ENCODE data around the gene BICDL2.

BICDL2 gene

DNA sequence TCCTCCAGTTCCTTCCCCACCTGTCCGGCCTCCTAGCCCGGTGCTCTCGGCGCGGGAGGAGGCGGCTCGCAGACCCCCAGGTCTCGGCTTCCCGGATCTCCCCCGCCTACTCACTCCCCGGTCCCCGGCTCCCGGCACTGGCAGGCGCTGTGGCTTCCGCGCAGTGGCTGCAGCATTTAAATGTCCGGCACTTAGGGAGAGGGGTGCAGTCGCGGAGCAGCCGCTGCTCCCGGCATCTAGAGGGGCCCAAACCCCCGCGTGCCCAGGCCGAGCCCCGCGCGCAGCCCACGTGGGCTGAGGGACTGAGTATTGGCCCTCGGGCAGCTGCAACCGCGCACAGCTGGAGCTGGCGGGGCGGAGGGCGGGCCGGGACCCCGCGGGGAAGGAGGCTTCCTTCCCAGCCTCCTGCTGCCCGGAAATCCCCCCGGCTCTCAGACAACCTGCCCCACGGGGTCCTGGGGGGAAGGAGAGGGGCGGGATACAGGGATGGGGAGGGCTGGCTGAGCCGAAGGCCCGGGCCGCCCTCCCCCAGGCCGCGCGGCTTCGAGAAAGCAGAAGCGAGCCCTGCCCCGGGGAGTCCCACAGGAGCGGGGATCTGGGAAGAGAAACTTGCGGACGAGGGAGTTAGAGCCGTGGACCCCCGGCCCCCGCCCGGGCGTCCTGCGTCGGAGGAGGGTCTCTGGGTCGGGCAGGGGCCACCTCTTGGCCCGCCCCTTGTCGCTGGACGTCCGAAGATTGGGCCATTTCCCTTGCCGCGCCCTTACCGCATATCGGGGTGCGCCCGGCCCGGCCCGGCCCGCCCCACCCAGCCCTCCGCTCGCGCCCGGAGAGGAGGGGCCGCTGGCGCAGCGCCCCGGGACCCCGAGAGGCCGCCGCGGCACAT, 9.3 kb upstream of the BICDL2 start, which contains the start of gene MMP25:
MMP25 (plus strand) TSS at position 804 of the 883 bp plus-strand sequence. CDS start 357 bp downstream, outside the sequence.
- DNase-seq = no peak

DNA sequence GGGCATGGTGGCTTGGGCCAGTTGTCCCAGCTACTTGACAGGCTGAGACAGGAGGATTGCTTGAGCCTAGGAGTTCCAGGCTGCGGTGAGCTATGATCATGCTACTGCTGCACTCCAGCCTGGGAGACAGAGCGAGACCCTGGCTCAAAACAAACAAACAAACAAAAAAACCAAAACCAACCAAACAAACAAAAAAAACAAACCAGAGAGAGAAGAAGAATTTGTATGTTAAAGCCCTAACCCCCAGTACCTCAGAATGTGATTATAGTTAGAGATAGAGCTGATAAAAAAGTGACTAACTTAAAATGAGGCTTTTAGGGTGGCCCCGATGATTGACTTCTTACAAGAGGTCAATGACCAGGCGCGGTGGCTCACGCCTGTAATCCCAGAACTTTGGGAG, 8.0 kb upstream of the BICDL2 start:
- no peak for DNase-seq

- no peak for DNase-seq
Observed at GRCh38 chr16:3042376-3042775, 5.6 kb upstream of the BICDL2 start.

DNA sequence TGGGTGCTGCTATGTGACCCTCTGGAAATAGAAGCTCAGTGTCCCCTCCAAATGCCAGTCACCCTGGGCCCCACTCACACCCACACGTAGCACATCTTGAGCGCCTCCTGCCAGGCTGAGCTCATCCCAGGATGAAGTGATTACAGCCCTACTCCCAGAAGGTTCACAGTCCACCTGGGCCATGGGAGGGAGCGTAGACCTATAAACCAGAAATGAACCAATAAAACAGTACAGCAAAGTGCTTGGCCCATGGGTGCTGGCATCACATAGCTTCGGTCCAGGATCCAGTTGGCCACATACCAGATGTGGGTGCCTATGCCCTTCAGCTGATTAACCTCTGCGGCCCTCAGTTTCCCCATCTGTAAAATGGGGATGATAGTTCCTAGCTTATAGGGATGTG, 2.2 kb upstream of the BICDL2 start:
- DNase-seq = no peak

GRCh38 chr16:3038256-3038655, 1.5 kb upstream of the BICDL2 start:
- DNase-seq = peak; percentile 68

DNA sequence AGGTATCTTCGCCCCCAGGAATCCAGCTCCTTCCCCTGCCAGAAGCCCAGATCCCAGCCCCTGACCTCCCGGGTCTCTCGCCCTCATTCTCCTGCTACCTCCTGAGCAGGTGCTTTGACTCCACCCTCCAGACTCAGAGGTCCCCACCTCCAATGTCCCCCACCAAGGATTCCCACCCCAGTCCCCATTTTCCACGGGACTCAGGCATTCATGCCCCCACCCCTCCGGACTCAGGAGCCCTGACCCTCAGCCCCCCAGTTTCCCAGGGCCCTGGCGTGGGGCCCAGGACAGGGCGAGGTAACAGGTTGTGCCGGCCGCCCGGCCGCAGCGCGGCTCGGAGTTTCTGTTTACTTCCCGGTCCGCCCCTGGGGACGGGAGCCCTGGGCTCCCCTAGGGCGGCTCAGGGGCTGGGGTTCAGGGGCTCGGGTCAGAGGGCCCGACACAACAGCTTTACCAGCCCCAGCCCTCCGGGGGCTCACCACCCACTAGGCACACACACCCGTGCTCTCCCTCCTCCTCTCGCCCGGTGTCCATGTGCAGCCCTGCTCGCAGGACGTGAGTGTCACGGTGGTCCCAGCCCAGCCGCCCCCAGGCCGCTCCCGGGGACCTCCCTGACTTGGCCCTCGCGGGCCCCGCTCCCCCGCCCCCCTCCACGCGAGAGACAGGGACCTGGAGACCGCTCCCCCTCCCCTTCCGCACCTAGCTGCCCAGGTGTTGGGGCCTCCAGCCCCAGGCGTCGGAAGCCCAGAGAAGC, 595 bp downstream of the BICDL2 start:
- DNase-seq = no peak

DNA sequence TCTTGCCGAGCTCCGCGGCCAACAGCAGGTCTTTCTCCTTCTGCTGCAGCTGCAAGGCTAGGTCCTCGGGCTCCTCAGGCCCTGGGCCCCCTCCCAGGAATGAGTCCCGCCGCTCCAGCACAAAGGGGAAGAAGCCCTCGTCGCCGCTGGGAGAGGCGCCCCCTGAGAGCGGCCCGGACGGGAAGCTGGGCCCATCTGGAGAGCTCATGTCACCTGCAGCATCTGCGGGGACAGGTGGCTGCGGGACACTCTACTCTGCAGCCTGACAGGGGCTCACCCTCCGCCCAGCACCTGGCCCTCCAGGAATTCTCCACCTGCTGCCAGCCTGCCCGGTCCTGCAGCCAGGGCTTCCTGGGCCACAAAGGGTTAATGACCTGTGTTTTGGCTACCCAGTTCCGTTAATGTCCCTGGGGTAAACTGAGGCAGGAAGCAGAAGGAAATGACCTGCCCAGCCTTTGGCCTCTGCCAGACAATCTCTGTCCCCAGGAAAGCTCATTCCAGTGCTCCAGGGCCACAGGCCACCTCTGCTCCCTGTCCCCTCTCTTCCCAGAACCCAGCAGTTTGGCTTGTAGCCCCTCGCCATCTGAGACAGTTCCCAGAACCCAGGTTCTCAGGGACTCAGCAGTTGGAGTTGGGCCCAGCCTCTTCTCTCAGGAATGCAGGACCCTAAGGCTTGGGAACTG, 1.3 kb downstream of the BICDL2 start:
- no peak for DNase-seq

DNA sequence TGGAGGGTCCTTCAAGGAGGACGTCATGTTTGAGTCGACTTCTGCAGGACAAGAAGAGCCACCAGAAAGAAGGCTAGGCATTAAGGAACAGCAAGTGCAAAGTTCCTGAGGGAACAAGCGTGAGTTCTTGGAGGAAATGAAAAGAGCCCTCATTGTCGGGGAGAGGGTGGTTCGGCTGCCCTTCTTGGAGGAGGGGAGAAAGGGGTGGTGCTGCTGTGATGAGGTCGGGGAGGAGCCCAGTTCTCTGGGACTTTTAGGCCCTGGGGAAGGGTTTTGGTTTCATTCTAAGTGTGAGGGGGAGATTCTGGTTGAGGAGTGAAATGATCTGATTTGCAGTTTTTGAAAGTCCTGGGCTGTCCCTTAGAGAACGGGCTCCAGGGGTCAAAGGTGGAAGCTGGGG, 4.1 kb downstream of the BICDL2 start:
- DNase-seq = no peak

DNA sequence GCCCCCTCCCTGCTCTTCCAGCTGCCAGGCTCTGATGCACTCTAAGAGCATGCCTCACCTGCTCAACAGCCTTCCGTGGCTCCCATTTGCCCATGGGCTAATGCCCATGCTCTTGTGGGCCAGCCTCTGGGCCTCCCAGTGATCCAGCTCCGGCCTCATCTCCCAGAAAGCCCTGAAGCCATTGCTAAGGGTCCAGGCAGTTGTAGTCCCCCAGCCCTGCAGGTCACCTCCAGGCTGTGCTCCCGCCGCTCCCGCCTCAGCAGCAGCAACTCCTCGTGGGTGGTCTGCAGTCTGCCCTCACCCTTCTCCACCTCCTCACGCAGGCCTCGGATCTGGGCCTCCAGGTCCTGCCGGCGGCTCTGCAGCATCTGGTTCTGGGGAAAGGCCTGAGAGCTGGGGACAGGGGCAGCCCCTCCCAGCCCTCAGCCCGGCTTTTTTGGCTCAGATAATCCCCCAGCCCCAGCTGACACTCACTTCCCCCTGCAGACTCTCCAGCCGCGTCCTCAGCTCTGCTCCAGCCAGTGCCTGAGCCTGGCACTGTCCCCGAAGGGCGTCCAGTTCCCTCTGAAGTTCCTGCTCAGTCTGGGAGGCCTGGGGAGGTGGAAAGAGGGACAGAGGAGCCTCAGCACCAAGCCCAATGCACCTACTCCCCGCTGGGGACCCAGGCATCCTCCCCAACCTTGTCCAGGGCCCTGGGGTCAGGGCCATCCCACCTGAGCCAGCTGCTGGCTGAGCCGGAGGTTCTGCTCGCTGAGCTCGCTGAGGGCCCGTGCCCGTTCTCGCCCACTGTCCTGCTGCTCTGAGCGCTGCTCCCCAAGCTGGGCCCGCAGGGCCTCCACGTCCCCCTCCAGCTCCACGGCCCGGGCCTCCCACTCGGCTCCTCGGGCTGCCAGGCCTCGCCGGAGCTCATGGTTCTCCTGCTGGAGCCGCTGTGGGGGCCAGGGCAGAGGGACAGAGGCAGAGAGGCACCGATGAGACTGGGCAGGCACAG, 6.2 kb downstream of the BICDL2 start:
- no peak for DNase-seq

- DNase-seq = no peak
Observed at GRCh38 chr16:3029491-3030221, 7.1 kb downstream of the BICDL2 start.

DNA sequence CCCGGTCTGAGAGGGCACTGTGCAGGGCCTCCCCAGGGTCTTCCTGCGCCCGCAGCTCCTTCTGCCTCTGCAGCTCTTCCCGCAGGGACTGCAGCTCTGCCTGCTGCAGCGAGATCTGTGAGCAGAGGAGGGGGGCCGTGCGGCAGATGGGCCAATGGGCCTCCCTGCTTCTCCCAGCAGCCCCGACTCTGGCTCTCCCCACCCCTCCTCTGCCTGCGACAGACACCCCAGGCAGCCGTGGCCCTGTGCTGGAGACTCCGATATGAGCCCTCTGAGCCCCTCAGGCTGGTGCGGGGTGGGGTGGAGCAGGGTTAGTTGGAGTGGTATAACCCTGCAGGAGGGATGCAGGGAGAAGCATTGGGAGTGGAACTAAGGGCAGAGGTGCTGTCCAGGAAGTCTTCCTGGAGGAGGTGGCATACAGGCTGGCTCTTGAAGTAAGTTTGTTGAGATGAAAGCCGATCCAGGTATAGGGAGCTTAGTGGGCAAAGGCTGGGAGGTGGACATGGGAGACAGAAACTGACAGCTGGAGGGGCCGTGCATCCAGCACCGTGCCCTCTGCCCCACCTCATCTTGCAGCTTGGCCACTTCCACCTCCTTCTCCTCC, 7.9 kb downstream of the BICDL2 start:
- no peak for DNase-seq

- DNase-seq = peak; percentile 80
Observed at GRCh38 chr16:3027983-3028715, 8.6 kb downstream of the BICDL2 start.

- no peak for DNase-seq
Observed at GRCh38 chr16:3027489-3027795, 9.3 kb downstream of the BICDL2 start.

- DNase-seq = no peak
Observed at GRCh38 chr16:3026609-3027488, 9.9 kb downstream of the BICDL2 start.

DNA sequence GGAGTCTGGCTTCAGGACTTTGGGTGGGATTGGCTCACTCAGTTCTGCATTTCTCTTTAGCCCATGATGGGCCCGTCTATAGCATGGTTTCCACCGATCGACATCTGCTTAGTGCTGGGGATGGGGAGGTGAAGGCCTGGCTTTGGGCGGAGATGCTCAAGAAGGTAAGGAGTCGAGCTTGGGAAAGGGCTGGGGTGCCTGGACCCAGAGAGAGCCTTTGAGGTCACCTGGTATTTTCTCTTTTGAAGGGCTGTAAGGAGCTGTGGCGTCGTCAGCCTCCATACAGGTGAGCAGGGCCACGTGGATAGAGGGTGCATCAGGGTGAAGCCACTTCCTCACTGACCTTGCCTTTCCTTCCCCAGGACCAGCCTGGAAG, 10.8 kb downstream of the BICDL2 start:
- no peak for DNase-seq

DNA sequence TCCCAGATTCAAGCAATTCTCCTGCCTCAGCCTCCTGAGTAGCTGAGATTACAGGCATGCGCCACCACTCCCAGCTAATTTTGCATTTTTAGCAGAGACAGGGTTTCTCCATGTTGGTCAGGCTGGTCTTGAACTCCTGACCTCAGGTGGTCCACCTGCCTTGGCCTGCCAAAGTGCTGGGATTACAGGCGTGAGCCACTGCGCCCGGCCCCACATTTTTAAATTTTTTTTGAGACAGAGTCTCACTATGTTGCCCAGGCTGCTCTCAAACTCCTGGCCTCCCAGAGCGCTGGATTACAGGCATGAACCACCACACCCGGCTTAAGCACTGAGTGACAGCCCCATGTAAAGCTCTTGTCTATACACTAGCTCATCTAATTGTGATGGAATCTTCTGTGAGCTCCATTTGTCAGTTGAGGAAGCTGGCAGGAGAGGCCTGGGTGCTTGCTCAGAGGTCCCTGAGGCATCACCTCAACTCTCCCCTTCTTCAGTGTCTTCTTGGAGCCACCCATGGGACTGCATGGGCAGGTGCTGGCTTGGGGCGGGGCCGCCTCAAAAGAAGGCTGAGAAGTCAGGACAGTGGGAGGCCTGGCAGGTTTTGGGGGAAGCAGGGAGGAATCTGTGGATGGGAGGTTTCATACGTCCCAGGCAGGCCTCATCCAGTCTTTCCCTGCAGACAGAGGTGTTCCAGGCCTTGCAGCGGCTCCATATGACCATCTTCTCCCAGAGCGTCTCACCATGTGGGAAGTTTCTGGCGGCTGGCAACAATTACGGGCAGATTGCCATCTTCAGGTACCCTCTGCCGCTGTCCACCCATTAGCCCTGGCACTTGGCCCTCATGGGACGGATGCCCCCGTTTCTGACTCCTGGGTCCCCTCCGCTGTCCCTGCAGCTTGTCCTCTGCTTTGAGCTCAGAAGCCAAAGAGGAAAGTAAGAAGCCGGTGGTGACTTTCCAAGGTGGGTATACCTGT, 11.4 kb downstream of the BICDL2 start:
- DNase-seq = no peak

DNA sequence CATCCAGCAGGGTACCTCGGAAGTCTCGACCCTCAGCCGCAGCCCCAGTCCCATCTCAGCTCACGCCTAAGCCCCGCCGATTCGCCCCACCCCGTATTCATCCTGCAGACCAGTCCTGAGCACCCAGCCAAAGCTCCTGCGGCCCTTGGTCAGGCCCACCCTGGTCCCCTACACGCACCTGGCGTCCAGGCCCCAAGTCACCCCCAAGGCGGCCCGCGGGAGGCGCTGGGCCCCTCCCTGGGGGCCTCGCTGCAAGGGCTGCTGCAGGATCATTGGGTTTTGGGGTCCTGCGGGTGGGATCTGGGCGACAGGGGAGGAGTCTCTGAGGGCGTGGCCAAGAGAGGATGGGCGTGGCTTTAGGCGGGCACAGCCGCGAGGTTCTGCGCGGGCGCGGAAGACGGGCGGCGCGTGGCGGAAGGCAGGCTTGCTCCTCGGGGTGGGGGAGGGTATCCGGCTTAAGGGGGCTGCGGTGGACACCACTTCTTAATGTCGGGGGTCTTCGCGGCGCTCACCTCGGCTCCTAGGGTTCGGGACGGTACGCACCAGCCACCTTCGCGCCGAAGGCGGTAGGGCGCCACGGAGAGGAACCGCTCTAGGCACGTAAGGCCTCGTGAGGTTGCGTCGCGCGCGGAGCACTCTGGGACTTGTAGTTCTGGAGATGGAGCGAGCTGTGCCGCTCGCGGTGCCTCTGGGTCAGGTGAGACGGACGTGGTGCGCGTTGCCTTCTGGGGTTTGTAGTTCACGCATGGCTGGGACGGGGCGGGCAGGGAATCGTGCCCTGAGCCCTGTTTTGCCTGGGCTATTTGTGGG, 12.9 kb downstream of the BICDL2 start, which contains the start of the genes HCFC1R1 and THOC6:
HCFC1R1 (minus strand) TSS at position 274 of the 810 bp plus-strand sequence; CDS start at position 273, 1 bp downstream.
THOC6 (plus strand) TSS at position 367 of the 810 bp plus-strand sequence; CDS start at position 659, 292 bp downstream.
- peak; percentile 95 for DNase-seq
